H9 (cell line): ENCODE results near the gene ZNF106. TPM values are rescaled to one million over a fixed set of nuclear protein-coding genes. Genes with fewer than 3 reads are reported as not detected.

ENCODE experiments used
- DNase-seq: peaks from one replicate; pipeline ENCODE4 v3.0.0-alpha.2; 2017
- H2AFZ ChIP-seq: one replicate; pipeline ENCODE4 v1.6.1; 2013; ENCODE audit warnings: mild to moderate bottlenecking, low read length, control low read depth, moderate library complexity
- H2AK5ac ChIP-seq: 2 replicates; pipeline ENCODE4 v1.6.1; 2013; ENCODE audit warnings: low read length, control low read depth, mixed read lengths; ENCODE audit not compliant: insufficient read length
- H2BK120ac ChIP-seq: one replicate; pipeline ENCODE4 v1.6.1; 2013; ENCODE audit warnings: low read depth, mild to moderate bottlenecking, low read length, control low read depth, inconsistent platforms; ENCODE audit not compliant: poor library complexity, severe bottlenecking
- H2BK12ac ChIP-seq: 2 replicates; pipeline ENCODE4 v1.6.1; 2013; ENCODE audit warnings: low read length, control low read depth, mixed read lengths, low read depth; ENCODE audit not compliant: insufficient read length
- H2BK15ac ChIP-seq: 2 replicates; pipeline ENCODE4 v1.6.1; 2013; ENCODE audit warnings: low read depth, low read length, control low read depth
- H2BK20ac ChIP-seq: one replicate; pipeline ENCODE4 v1.6.1; 2013; ENCODE audit warnings: low read depth, mild to moderate bottlenecking, low read length, control low read depth, inconsistent platforms; ENCODE audit not compliant: poor library complexity, severe bottlenecking
- H2BK5ac ChIP-seq: 2 replicates; pipeline ENCODE4 v1.6.1; 2013; ENCODE audit warnings: low read length, control low read depth, mixed read lengths; ENCODE audit not compliant: insufficient read length
- H3K14ac ChIP-seq: 2 replicates; pipeline ENCODE4 v1.6.1; 2013; ENCODE audit warnings: low read length, control low read depth; ENCODE audit not compliant: insufficient read depth
- H3K18ac ChIP-seq: 2 replicates; pipeline ENCODE4 v1.6.1; 2013; ENCODE audit warnings: low read depth, mild to moderate bottlenecking, mixed read lengths, low read length, control low read depth; ENCODE audit not compliant: insufficient read length
- H3K23ac ChIP-seq: 2 replicates; pipeline ENCODE4 v1.6.1; 2013; ENCODE audit warnings: low read length, control low read depth, mixed read lengths, low read depth; ENCODE audit not compliant: insufficient read length
- H3K23me2 ChIP-seq: 2 replicates; pipeline ENCODE4 v1.6.1; 2013; ENCODE audit warnings: low read depth, mild to moderate bottlenecking, mixed read lengths, low read length, control low read depth; ENCODE audit not compliant: insufficient read length, poor library complexity, severe bottlenecking
- H3K27ac ChIP-seq: 2 replicates; pipeline ENCODE4 v1.5.1; 2013; ENCODE audit warnings: low read length, control low read depth, mixed read lengths, low read depth; ENCODE audit not compliant: insufficient read length
- H3K27me3 ChIP-seq: 2 replicates; pipeline ENCODE4 v1.6.1; 2013; ENCODE audit warnings: low read length, control low read depth, inconsistent platforms; ENCODE audit not compliant: insufficient read depth
- H3K4ac ChIP-seq: 2 replicates; pipeline ENCODE4 v1.6.1; 2013; ENCODE audit warnings: low read depth, mild to moderate bottlenecking, control low read depth, inconsistent platforms, low read length, moderate library complexity
- H3K4me1 ChIP-seq: 2 replicates; pipeline ENCODE4 v1.6.1; 2013; ENCODE audit warnings: low read length, control low read depth, inconsistent platforms; ENCODE audit not compliant: insufficient read depth
- H3K4me2 ChIP-seq: 2 replicates; pipeline ENCODE4 v1.6.1; 2013; ENCODE audit warnings: low read length, control low read depth, mixed read lengths; ENCODE audit not compliant: insufficient read length, insufficient read depth
- H3K56ac ChIP-seq: 2 replicates; pipeline ENCODE4 v1.6.1; 2013; ENCODE audit warnings: low read depth, mild to moderate bottlenecking, mixed read lengths, low read length, control low read depth; ENCODE audit not compliant: insufficient read length
- H3K79me1 ChIP-seq: 2 replicates; pipeline ENCODE4 v1.6.1; 2013; ENCODE audit warnings: low read depth, mild to moderate bottlenecking, moderate library complexity, low read length, control low read depth, inconsistent platforms; ENCODE audit not compliant: insufficient read depth, poor library complexity, severe bottlenecking
- H3K79me2 ChIP-seq: 2 replicates; pipeline ENCODE4 v1.6.1; 2013; ENCODE audit warnings: low read length, control low read depth, inconsistent platforms; ENCODE audit not compliant: insufficient read depth
- H3K9ac ChIP-seq: 2 replicates; pipeline ENCODE4 v1.6.1; 2013; ENCODE audit warnings: low read length, control low read depth, mixed read lengths; ENCODE audit not compliant: insufficient read length; ENCODE audit errors: extremely low read depth
- H3K9me3 ChIP-seq: one replicate; pipeline ENCODE4 v1.6.1; 2013; ENCODE audit warnings: low read depth, low read length, inconsistent platforms; ENCODE audit not compliant: control insufficient read depth
- H3T11ph ChIP-seq: one replicate; pipeline ENCODE4 v1.6.1; 2013; ENCODE audit warnings: mild to moderate bottlenecking, low read length, control low read depth, inconsistent platforms
- H4K20me1 ChIP-seq: one replicate; pipeline ENCODE4 v1.6.1; 2013; ENCODE audit not compliant: control insufficient read depth, insufficient read length, insufficient read depth
- H4K5ac ChIP-seq: 2 replicates; pipeline ENCODE4 v1.6.1; 2013; ENCODE audit warnings: low read depth, mild to moderate bottlenecking, mixed read lengths, low read length, control low read depth; ENCODE audit not compliant: insufficient read length
- H4K8ac ChIP-seq: replicated peaks from 2 replicates; pipeline ENCODE4 v1.6.1; 2013; ENCODE audit warnings: low read length, control low read depth, mixed read lengths, low read depth; ENCODE audit not compliant: insufficient read length
- H4K91ac ChIP-seq: 2 replicates; pipeline ENCODE4 v1.6.1; 2013; ENCODE audit warnings: low read depth, mild to moderate bottlenecking, moderate library complexity, mixed read lengths, low read length, control low read depth; ENCODE audit not compliant: insufficient read length
- H3K27ac Mint-ChIP-seq, 3 experiments: 2 replicates in 2 of 3; 3 replicates in 1 of 3; pipeline ENCODE4 v1.8.0; 2020 to 2021; ENCODE audit warnings: mixed read lengths in 3 of 3, mild to moderate bottlenecking in 1 of 3, moderate library complexity in 1 of 3
- H3K27me3 Mint-ChIP-seq: 2 replicates; pipeline ENCODE4 v1.8.0; 2021; ENCODE audit warnings: low read depth, mild to moderate bottlenecking, moderate library complexity, mixed read lengths
- H3K36me3 Mint-ChIP-seq, 3 experiments: 2 replicates in 2 of 3; 3 replicates in 1 of 3; pipeline ENCODE4 v1.8.0; 2020 to 2021; ENCODE audit warnings: low read depth in 3 of 3, mixed read lengths in 3 of 3; ENCODE audit not compliant: insufficient read depth in 1 of 3
- H3K4me1 Mint-ChIP-seq, 2 experiments: 2 replicates each; pipeline ENCODE4 v1.8.0; 2020; ENCODE audit warnings: mixed read lengths in 2 of 2
- H3K4me3 Mint-ChIP-seq, 2 experiments: 2 replicates in 1 of 2; 3 replicates in 1 of 2; pipeline ENCODE4 v1.8.0; 2020 to 2021; ENCODE audit warnings: mild to moderate bottlenecking in 2 of 2, mixed read lengths in 2 of 2, moderate library complexity in 1 of 2
- H3K9me3 Mint-ChIP-seq, 2 experiments: 2 replicates in 1 of 2; 3 replicates in 1 of 2; pipeline ENCODE4 v1.8.0; 2020; ENCODE audit warnings: mild to moderate bottlenecking in 2 of 2, mixed read lengths in 2 of 2, moderate library complexity in 1 of 2
- WGBS: extraction: QIAGEN DNeasy Blood & Tissue Kit; methylation state at CpG from one replicate; pipeline ENCODE4 v1.1.7; 2013; ENCODE audit warnings: missing lambda C conversion rate, low lambda C conversion rate, mixed read lengths; ENCODE audit not compliant: insufficient read length; ENCODE audit errors: extremely low coverage; 5-methylcytosine and 5-hydroxymethylcytosine counted together
- total RNA-seq: library from RNA; stranded (reverse); gene quantifications from 2 replicates; pipeline ENCODE4 v1.2.1, GENCODE V29; 2021
- TF ChIP-seq, protein P1 (sequence below): fragments of 200-600 bp; sonication (generic); conservative IDR thresholded peaks from 3 replicates; pipeline ENCODE4 v1.8.0; 2021; ENCODE audit warnings: antibody characterized with exemption, mild to moderate bottlenecking

Gene ZNF106
- total RNA-seq, 1 experiment from 2014 or later: 55.0 TPM

DNA sequence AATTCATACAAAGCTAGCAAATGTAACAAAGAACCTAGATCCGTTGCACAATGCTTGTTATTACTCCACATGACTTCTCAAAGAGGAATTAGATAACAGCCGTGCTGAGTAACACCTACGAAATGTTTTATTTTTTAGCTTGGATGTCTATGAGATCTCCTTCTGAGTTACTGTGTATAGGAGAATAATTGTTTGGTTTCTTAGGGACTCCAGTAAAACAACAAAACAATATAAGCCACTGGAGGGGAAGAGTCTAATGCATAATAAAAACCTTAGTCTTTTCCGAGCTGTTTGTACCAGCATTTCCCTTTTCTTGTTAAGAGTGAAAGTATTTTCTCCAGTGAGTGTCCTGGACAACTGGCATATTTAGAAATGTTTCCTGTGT is 20.1 kb upstream of the ZNF106 start:
- H3T11ph ChIP-seq: no peak overlapping the region
- no peak overlapping the region for H3K4me3 Mint-ChIP-seq
- no peak overlapping the region for H3K23ac ChIP-seq
- H4K20me1 ChIP-seq: no peaks in the 10 kb centered on the region
- no peak overlapping the region for H2AK5ac ChIP-seq
- no peak overlapping the region for H3K27ac ChIP-seq
- no peaks in the 10 kb centered on the region for H3K27me3 Mint-ChIP-seq
- no peak overlapping the region for H3K18ac ChIP-seq
- H2BK120ac ChIP-seq: no peak overlapping the region
- H3K79me2 ChIP-seq: no peaks in the 10 kb centered on the region
- H3K79me1 ChIP-seq: peaks cover 3% of the 10 kb centered on the region
- H4K5ac ChIP-seq: no peak overlapping the region
- H3K14ac ChIP-seq: no peak overlapping the region
- H2AFZ ChIP-seq: no peak overlapping the region
- H3K9ac ChIP-seq: no peak overlapping the region
- no peaks in the 10 kb centered on the region for H3K4me1 Mint-ChIP-seq
- no peak overlapping the region for H2BK12ac ChIP-seq
- H4K8ac ChIP-seq: no peak overlapping the region
- no peak overlapping the region for H2BK15ac ChIP-seq
- H3K9me3 ChIP-seq: no peaks in the 10 kb centered on the region
- H3K27ac Mint-ChIP-seq: no peak overlapping the region
- H3K4ac ChIP-seq: no peak overlapping the region
- no peak overlapping the region for H2BK5ac ChIP-seq
- peaks cover 14 to 34% (median 29%) of the 10 kb centered on the region in 3 experiments; a peak in 6 of 7 replicates for H3K36me3 Mint-ChIP-seq
- H3K4me2 ChIP-seq: no peak overlapping the region
- no peak overlapping the region for H3K56ac ChIP-seq
- H3K23me2 ChIP-seq: no peaks in the 10 kb centered on the region
- TF ChIP-seq, protein P1, sequence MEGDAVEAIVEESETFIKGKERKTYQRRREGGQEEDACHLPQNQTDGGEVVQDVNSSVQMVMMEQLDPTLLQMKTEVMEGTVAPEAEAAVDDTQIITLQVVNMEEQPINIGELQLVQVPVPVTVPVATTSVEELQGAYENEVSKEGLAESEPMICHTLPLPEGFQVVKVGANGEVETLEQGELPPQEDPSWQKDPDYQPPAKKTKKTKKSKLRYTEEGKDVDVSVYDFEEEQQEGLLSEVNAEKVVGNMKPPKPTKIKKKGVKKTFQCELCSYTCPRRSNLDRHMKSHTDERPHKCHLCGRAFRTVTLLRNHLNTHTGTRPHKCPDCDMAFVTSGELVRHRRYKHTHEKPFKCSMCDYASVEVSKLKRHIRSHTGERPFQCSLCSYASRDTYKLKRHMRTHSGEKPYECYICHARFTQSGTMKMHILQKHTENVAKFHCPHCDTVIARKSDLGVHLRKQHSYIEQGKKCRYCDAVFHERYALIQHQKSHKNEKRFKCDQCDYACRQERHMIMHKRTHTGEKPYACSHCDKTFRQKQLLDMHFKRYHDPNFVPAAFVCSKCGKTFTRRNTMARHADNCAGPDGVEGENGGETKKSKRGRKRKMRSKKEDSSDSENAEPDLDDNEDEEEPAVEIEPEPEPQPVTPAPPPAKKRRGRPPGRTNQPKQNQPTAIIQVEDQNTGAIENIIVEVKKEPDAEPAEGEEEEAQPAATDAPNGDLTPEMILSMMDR: no peak
- no peak overlapping the region for H4K91ac ChIP-seq
- WGBS: no CpG with 5 or more reads among the region's 4 CpGs
- DNase-seq: no peak
- no peaks in the 10 kb centered on the region for H3K9me3 Mint-ChIP-seq
- H3K4me1 ChIP-seq: no peaks in the 10 kb centered on the region
- H2BK20ac ChIP-seq: no peak overlapping the region
- H3K27me3 ChIP-seq: no peaks in the 10 kb centered on the region
